Stimulated activated CD4-positive, alpha-beta T cell treated with anti-CD3 and anti-CD28 coated beads, Interleukin-2, amount 100 ng/mL, for 48 hours (primary cell): ENCODE measurements around the gene GVQW3.
A peak's percentile ranks its signal among the peaks of the same experiment; 100 is the strongest.
"Not testable (repeated sequence)": the region's sequence is repeated elsewhere in the genome, so short reads cannot be mapped to it uniquely, and the experiment has no call there.

Source experiments
- DNase-seq, 2 donors: peaks; one replicate each; pipeline ENCODE4 v3.0.0-alpha.2; 2020

Gene GVQW3

DNA sequence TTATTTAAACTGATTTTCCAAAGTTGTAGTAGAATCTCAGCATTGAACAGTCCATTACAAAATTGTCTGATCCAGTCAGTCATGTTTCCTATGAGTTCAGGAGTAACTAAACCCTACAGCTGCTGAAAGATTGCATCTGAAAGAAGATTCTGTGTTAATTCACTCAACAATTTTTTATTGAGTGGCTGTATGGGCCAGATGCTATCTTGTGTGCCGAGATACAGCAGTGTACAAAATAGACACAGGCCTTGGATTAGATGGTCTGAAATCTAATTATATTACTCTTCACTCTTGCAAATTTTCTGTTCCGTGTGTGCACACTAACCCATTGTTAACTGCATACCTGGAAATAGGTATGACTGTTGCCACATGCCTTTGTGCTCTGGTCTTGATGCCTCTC lies 7.3 kb downstream of the GVQW3 start:
- no peak for DNase-seq

DNA sequence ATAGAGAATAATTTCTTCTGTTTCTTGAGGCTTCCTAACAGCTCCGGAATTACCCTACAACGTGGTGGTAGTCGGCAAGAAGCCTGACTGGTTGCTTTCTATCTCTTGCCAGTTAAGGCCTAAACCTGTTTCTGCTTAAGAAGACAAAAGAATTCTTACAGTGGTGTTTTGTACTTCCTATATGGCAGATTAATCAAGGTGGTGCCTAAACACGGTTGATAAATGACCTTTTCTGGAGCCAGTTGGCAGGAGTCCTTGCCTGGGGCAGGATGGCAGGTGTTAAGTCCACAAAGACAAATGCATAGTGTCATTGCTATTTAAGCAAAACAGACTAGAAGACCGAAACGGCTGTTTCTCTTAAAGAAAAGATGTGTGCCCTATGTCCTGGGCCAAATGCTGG lies 9.9 kb downstream of the GVQW3 start:
- DNase-seq, result no peak

GRCh38 chr11:76391811-76392475 lies 10.8 kb downstream of the GVQW3 start:
- no peak for DNase-seq

- no peak for DNase-seq
These were observed 11.7 kb downstream of the GVQW3 start for GRCh38 chr11:76392870-76393269.

DNA sequence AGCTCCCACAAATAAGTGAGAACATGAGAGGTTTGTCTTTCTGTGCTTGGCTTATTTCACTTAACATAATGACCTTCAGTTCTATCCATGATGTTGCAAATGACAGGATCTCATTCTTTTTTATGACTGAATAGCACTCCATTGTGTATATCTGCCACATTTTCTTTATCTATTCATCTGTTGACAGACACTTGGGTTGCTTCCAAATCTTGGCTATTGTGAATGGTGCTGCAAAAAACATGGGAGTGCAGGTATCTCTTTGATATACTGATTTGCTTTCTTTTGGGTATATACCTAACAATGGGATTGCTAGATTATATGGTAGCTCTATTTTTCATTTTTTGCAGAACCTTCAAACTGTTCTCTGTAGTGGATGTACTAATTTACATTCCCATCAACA lies 13.3 kb downstream of the GVQW3 start:
- DNase-seq, result no peak

DNA sequence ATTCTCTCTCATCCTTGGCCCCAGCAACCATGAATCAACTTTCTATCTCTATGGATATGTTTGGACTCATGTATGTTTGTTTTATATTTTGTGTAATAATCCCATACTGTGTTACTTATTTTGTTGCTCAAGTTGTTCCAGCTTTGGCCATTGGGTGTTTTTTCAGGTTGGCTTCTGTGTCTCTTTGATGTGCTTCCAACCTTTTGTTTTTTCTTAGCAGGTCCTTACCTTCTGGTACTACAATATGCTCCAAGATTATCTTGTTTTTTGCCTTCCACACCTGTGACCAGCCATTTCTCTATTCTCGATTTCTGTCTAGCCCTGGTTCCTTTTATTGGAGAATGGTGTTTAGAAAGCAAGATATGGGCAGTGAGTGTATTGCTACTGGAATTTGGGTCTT lies 14.2 kb downstream of the GVQW3 start:
- DNase-seq, result no peak

- no peak for DNase-seq
These were observed 16.3 kb downstream of the GVQW3 start for GRCh38 chr11:76397383-76397782.

GRCh38 chr11:76400967-76401366 lies 19.8 kb downstream of the GVQW3 start:
- no peak for DNase-seq

DNA sequence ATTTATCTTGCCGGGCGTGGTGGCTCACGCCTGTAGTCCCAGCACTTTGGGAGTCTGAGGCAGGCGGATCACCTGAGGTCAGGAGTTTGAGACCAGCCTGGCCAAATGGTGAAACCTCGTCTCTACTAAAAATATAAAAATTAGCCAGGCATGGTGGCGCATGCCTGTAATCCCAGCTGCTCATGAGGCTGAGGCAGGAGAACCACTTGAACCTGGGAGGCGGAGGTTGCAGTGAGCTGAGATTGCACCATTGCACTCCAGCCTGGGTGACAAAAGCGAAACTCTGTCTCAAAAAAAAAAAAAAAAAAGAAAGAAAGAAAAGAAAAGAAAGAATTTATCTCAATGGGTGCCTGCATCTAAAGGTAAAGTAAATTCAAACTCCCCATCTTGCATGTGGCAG lies 20.4 kb downstream of the GVQW3 start:
- not testable (repeated sequence) for DNase-seq

DNA sequence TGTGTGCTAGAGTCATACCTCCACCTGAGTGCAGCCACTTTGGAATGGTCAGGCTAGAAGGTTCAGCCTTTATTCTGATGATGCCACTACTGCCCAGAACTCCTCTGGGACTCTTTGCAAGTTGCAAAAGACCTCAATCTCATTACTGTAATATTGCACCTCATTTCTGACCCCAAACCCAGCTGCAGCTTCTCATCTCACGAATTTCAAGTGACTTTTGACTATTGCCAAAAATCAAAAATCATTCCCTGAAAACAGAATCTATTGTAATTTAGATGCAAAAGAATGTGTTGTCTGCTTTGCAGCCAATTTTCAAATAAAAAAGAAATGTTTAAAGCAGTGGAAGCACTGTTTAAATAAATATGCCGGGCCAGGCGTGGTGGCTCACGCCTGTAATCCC lies 25.2 kb downstream of the GVQW3 start:
- DNase-seq, result no peak

DNA sequence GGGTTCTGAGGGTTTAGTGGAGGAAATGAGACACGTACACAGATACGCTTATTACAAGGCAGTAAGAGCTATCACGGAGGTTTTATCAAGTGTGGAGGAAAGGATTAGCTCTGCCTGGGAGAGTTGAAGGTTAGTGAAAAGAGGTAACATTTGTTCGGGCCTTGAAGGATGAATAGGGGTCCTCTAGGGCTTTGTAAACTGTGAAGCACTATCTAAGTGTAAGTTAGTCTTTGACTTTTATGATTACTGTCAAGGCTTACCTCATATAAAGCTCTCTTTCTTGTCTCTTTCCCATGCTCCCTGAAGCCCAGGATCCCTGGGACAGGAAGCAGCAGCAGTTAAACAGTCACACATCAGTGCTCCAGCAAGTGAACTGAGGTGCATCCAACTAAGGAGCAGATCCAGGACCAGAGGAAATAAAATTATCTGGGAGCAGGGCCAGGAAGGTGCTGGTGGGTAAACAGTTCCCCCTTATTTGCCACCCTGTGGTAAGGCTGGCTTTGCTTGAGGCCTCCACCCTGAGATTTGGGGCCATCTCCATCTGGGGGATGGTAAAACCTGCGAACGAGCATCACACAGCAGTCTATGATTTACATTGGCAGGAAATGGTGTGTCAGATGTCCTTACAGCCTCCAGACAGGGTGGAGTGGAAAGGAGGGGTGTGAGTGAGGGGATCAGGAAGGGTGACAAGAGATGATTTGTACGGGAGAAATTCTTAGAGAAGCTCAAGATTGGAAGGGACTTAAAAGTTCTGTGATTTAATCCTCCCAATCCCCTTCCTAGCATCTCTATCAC lies 27.2 kb downstream of the GVQW3 start:
- no peak for DNase-seq

- no peak for DNase-seq
These were observed 29.8 kb downstream of the GVQW3 start for GRCh38 chr11:76410851-76411357.

DNA sequence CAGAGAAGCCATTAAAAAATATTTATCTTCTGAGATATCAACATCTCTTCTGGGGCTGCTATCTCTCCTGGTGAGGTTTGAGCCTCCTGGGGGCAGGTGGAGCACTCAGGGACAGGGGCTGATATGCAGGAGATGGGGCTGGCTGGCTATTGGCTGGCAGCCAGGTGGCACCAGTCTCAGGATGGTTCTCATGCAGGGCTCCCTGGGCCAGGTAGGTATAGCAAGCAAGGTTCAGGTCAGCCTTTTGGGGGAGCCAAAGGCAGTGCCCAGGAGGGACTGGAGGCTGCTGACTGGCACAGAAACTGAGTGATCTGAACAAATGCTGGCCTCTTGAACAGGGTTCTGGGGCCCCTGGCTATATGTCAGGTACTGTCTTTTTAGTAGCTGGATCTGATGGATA lies 34.0 kb downstream of the GVQW3 start:
- no peak for DNase-seq

GRCh38 chr11:76419896-76420295 lies 38.8 kb downstream of the GVQW3 start:
- DNase-seq, result no peak

DNA sequence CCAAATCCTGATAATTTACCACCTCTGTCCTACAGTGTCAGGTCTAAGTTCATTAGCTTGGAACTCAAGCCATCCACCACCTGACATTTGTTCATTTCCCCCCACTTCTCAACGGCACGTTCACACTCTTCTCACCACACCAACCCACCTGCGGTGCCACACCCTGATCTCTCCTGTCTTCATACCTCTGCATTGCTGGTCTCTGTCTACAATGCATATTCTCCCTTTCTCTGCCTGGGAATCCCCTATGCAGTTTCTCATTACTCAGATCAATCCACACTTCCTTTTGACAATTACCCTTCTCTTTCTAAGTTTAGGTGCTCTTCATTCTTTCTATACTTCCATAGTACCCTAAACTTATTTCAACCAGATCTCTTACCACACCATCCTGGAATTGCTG lies 43.3 kb downstream of the GVQW3 start:
- no peak for DNase-seq

DNA sequence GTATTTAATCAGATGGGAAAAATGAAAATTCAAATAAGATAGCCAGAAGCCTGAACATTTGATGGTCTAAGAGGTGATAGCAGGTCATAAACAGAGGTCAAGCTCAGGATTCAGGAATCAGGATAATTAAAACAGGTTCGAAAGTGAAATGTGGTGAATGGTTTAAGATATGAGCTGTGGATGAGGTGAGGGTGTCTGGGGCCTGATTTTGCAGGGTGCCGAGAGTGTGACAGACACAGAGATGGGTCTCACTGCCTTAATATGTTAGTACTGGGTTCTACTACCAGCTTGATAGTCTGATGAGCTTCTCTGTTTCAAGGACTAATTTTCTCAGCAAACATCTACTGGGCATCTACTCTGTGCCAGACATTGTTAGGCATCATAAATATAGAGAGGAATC lies 43.8 kb downstream of the GVQW3 start:
- no peak for DNase-seq

GRCh38 chr11:76426660-76427059 lies 45.5 kb downstream of the GVQW3 start:
- no peak for DNase-seq

GRCh38 chr11:76436020-76436419 lies 54.9 kb downstream of the GVQW3 start:
- DNase-seq, result no peak

GRCh38 chr11:76443268-76443980 lies 62.3 kb downstream of the GVQW3 start:
- DNase-seq, result no peak

- DNase-seq, result no peak
These were observed 62.9 kb downstream of the GVQW3 start for GRCh38 chr11:76444065-76444383.

DNA sequence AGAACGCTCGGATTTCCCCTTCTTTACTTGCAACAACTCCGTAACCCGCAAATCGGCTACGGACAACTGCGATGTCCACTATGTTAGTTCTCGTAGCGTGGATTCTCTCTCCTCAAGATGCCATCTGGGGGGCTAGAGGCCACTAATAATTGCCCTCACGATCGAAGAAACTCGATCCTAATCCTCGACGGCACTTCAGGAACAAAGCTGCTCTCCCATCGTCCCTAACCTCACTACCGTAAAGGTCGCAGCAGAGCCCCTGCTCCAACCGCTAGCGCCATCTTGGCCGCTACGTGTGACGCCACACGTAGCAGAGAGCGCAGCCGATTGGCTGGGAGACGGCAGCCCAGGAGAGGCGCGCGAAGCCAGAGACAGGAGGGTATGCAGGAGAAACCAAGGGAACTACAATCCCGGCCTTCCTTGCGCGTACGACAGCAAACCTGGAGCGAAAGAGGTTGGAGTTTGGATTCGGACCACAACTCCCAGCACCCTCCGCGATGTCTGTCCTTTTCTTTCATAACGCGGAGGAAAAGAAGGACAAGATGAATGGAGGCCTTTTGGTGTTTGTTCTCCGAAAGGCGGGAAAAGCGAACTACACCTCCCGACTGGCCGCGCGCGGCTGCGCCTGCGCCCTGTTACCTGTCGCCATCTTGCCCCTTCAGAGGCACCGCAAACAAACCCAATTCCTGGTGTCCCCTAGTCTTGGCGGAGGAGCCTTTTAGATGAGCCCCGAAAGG lies 63.4 kb downstream of the GVQW3 start, which contains the start of gene EMSY:
TSS of gene EMSY (plus strand) at position 635 of the 737 bp plus-strand sequence. CDS start 1,921 bp downstream, outside the sequence.
- DNase-seq, result peak; percentile 83

- DNase-seq, result peak; percentile 43 to 51
These were observed 64.3 kb downstream of the GVQW3 start for GRCh38 chr11:76445121-76446084.
